ENCODE measurements around the gene CCDC186. TPM values are rescaled to one million over a fixed set of nuclear protein-coding genes. Genes with fewer than 3 reads are reported as not detected.
A peak's percentile ranks its signal among the peaks of the same experiment; 100 is the strongest.

CCDC186 gene
- total RNA-seq, 1 donor from 2014 or later = 22.9 TPM

DNA sequence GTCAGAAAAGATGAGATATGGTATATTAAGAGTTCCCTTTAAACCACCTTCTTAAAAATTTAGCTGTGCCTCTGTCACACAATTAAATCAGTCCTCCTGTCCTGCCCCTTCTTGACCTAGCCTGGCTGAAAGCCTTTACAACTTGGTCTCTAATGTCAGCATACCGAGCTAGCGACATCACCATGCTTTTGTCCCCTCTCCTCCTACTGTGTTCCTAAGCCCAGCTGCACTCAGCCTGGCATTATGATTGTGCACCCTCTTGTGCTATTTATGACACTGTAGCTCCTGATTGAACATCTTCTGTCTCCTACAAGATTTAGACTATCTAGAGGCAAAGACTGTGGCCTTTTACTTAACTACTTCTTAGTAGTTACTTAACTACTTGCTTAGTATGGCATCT, 34.3 kb upstream of the CCDC186 start:
- Mint-ChIP-seq H3K27me3 (ENCODE audit: insufficient read depth, low read depth) (no peaks in the 10 kb centered on the region), H3K27ac (no peak overlapping the region), H3K9me3 (no peaks in the 10 kb centered on the region), H3K36me3 (no peaks in the 10 kb centered on the region), H3K4me1 (peaks cover 2% of the 10 kb centered on the region), H3K4me3 (no peak overlapping the region)
- peaks cover 11% of the 10 kb centered on the region for H3K4me1 ChIP-seq
- no peaks in the 10 kb centered on the region for H3K36me3 ChIP-seq
- H4K20me1 ChIP-seq (ENCODE audit: low read depth) = no peaks in the 10 kb centered on the region
- no peaks in the 10 kb centered on the region for H3K27me3 ChIP-seq
- H3K4me3 ChIP-seq = no peak overlapping the region
- H3F3A ChIP-seq (ENCODE audit: low read depth) = no peaks in the 10 kb centered on the region
- no peak for TF ChIP-seq EZH2 (IDR thresholded peaks at IDR 0.05)
- no peak for TF ChIP-seq EZH2phosphoT487 (IDR thresholded peaks at IDR 0.05)
- TF ChIP-seq, protein P1, sequence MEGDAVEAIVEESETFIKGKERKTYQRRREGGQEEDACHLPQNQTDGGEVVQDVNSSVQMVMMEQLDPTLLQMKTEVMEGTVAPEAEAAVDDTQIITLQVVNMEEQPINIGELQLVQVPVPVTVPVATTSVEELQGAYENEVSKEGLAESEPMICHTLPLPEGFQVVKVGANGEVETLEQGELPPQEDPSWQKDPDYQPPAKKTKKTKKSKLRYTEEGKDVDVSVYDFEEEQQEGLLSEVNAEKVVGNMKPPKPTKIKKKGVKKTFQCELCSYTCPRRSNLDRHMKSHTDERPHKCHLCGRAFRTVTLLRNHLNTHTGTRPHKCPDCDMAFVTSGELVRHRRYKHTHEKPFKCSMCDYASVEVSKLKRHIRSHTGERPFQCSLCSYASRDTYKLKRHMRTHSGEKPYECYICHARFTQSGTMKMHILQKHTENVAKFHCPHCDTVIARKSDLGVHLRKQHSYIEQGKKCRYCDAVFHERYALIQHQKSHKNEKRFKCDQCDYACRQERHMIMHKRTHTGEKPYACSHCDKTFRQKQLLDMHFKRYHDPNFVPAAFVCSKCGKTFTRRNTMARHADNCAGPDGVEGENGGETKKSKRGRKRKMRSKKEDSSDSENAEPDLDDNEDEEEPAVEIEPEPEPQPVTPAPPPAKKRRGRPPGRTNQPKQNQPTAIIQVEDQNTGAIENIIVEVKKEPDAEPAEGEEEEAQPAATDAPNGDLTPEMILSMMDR (IDR thresholded peaks at IDR 0.05) = no peak
- no peaks in the 10 kb centered on the region for H3K9me3 ChIP-seq (ENCODE audit: low read depth)
- H3K79me2 ChIP-seq (ENCODE audit: low read depth) = no peaks in the 10 kb centered on the region
- DNase-seq (ENCODE audit: low spot score) = peak; percentile 60
- no peak overlapping the region for H3K9ac ChIP-seq
- H3K4me2 ChIP-seq = peak overlapping the region; percentile 34
- H2AFZ ChIP-seq (replicated peaks) = no peak overlapping the region
- no peak overlapping the region for H3K27ac ChIP-seq

GRCh38 chr10:114207349-114207748, 33.3 kb upstream of the CCDC186 start:
- no peak overlapping the region for H3K9ac ChIP-seq
- no peaks in the 10 kb centered on the region for H3K79me2 ChIP-seq (ENCODE audit: low read depth)
- no peaks in the 10 kb centered on the region for H3K36me3 Mint-ChIP-seq
- no peak overlapping the region for H3K4me3 Mint-ChIP-seq
- no peak overlapping the region for H3K27ac ChIP-seq
- TF ChIP-seq, protein P1 (IDR thresholded peaks at IDR 0.05) = no peak
- no peak for TF ChIP-seq EZH2phosphoT487 (IDR thresholded peaks at IDR 0.05)
- no peak for TF ChIP-seq EZH2 (IDR thresholded peaks at IDR 0.05)
- H3K9me3 ChIP-seq (ENCODE audit: low read depth) = no peaks in the 10 kb centered on the region
- DNase-seq (ENCODE audit: low spot score) = no peak
- no peaks in the 10 kb centered on the region for H3F3A ChIP-seq (ENCODE audit: low read depth)
- no peaks in the 10 kb centered on the region for H3K36me3 ChIP-seq
- H4K20me1 ChIP-seq (ENCODE audit: low read depth) = no peaks in the 10 kb centered on the region
- peaks cover 2% of the 10 kb centered on the region for H3K4me1 Mint-ChIP-seq
- no peaks in the 10 kb centered on the region for H3K9me3 Mint-ChIP-seq
- H3K27me3 ChIP-seq = no peaks in the 10 kb centered on the region
- H3K27me3 Mint-ChIP-seq (ENCODE audit: insufficient read depth, low read depth) = no peaks in the 10 kb centered on the region
- H3K4me1 ChIP-seq = peaks cover 11% of the 10 kb centered on the region
- H3K27ac Mint-ChIP-seq = no peak overlapping the region
- no peak overlapping the region for H3K4me3 ChIP-seq
- H2AFZ ChIP-seq (replicated peaks) = no peak overlapping the region
- H3K4me2 ChIP-seq = no peak overlapping the region

- H3K27me3 Mint-ChIP-seq (ENCODE audit: insufficient read depth, low read depth) = no peaks in the 10 kb centered on the region
- Histone ChIP-seq H3K4me2 (no peak overlapping the region), H3K4me1 (peaks cover 11% of the 10 kb centered on the region), H3K27ac (no peak overlapping the region), H3K9ac (no peak overlapping the region), H2AFZ (replicated peaks) (no peak overlapping the region), H3K9me3 (ENCODE audit: low read depth) (no peaks in the 10 kb centered on the region), H3K79me2 (ENCODE audit: low read depth) (no peaks in the 10 kb centered on the region), H3K36me3 (no peaks in the 10 kb centered on the region), H3F3A (ENCODE audit: low read depth) (no peaks in the 10 kb centered on the region), H3K27me3 (no peaks in the 10 kb centered on the region), H3K4me3 (no peak overlapping the region), H4K20me1 (ENCODE audit: low read depth) (no peaks in the 10 kb centered on the region)
- no peaks in the 10 kb centered on the region for H3K36me3 Mint-ChIP-seq
- no peak for TF ChIP-seq EZH2phosphoT487 (IDR thresholded peaks at IDR 0.05)
- TF ChIP-seq EZH2 (IDR thresholded peaks at IDR 0.05) = no peak
- TF ChIP-seq, protein P1 (IDR thresholded peaks at IDR 0.05) = no peak
- no peak overlapping the region for H3K27ac Mint-ChIP-seq
- H3K4me1 Mint-ChIP-seq = peaks cover 2% of the 10 kb centered on the region
- DNase-seq (ENCODE audit: low spot score) = no peak
- no peak overlapping the region for H3K4me3 Mint-ChIP-seq
- H3K9me3 Mint-ChIP-seq = no peaks in the 10 kb centered on the region
Measured at GRCh38 chr10:114206902-114207301, 32.9 kb upstream of the CCDC186 start.
